ENCODE results near the gene GLMN.

GLMN gene

GRCh38 chr1:92201973-92202372 is 96.8 kb downstream of the GLMN start:
- no peak for DNase-seq (ENCODE audit: low read depth in 2 of 3, low spot score in 1 of 3)
